Panc1 (cell line): ENCODE measurements around the gene MACO1. TPM values are rescaled to one million over a fixed set of nuclear protein-coding genes. Genes with fewer than 3 reads are reported as not detected.

ENCODE experiments used
- ATAC-seq: fragments of 200-7000 bp; cut with Tn5 transposase; 2 replicates; pipeline ENCODE4 v1.9.1; 2020; ENCODE audit warnings: mild to moderate bottlenecking, moderate library complexity
- BruUV-seq: library from RNA; stranded (reverse); fragments of 400-500 nt; replicated peaks from 2 replicates; lab custom pipeline; 2021; lab: Mats Ljungman, UMichigan
- CTCF ChIA-PET: fragments of 300-600 bp; sonication (Branson Sonifier 250); formaldehyde crosslinking; loops from one replicate; lab custom pipeline; 2022; ENCODE audit warnings: antibody characterized with exemption; lab: Charles Lee
- POLR2A ChIA-PET: fragments of 300-600 bp; sonication (Branson Sonifier 250); formaldehyde crosslinking; loops from one replicate; lab custom pipeline; 2022; ENCODE audit warnings: antibody characterized with exemption; lab: Charles Lee
- DNase-seq: peaks from one replicate; pipeline ENCODE4 v3.0.0-alpha.2; 2010; ENCODE audit warnings: low read depth, low spot score
- H3K27ac ChIP-seq: 2 replicates; pipeline ENCODE4 v1.5.1; 2011; ENCODE audit warnings: mild to moderate bottlenecking, low read length, inconsistent platforms
- H3K27me3 ChIP-seq: fragments of 200-500 bp; sonication (Bioruptor generic); 2 replicates; pipeline ENCODE4 v1.6.0; 2014; ENCODE audit warnings: low read length, inconsistent platforms; ENCODE audit not compliant: control insufficient read depth, insufficient read depth
- H3K36me3 ChIP-seq: fragments of 200-500 bp; sonication (Bioruptor generic); 2 replicates; pipeline ENCODE4 v1.5.1; 2014; ENCODE audit warnings: inconsistent platforms, mild to moderate bottlenecking, low read length, moderate library complexity; ENCODE audit not compliant: control insufficient read depth, insufficient read depth
- H3K4me1 ChIP-seq: 2 replicates; pipeline ENCODE4 v1.5.1; 2011; ENCODE audit warnings: inconsistent platforms, mild to moderate bottlenecking, low read length, moderate library complexity; ENCODE audit not compliant: control insufficient read depth, insufficient read depth
- H3K4me3 ChIP-seq, 2 experiments: 2 replicates each; pipeline ENCODE4 v1.5.1; 2011 to 2012; ENCODE audit warnings: low read depth in 2 of 2, low read length in 2 of 2, mild to moderate bottlenecking in 2 of 2, inconsistent platforms in 1 of 2, moderate library complexity in 1 of 2
- H3K9me3 ChIP-seq: fragments of 200-500 bp; sonication (Bioruptor generic); 2 replicates; pipeline ENCODE4 v1.5.1; 2014; ENCODE audit warnings: low read depth, mild to moderate bottlenecking, inconsistent platforms, low read length, moderate library complexity; ENCODE audit not compliant: control insufficient read depth, insufficient read depth
- POLR2AphosphoS5 ChIP-seq: IDR thresholded peaks from 2 replicates; pipeline ENCODE4 v1.6.1; 2012; ENCODE audit warnings: mild to moderate bottlenecking, low read depth, low read length, moderate library complexity
- REST ChIP-seq, 2 experiments: IDR thresholded peaks; 2 replicates each; pipeline ENCODE4 v1.6.1; 2011 to 2012; ENCODE audit warnings: low read depth in 2 of 2, control low read depth in 1 of 2, low read length in 1 of 2, mild to moderate bottlenecking in 1 of 2, moderate library complexity in 1 of 2; ENCODE audit not compliant: insufficient read depth in 1 of 2
- SIN3A ChIP-seq: IDR thresholded peaks from 2 replicates; pipeline ENCODE4 v1.6.1; 2012; ENCODE audit warnings: low read depth, mild to moderate bottlenecking, low read length, moderate library complexity, borderline replicate concordance; ENCODE audit not compliant: insufficient read depth
- TCF7L2 ChIP-seq: IDR thresholded peaks from 2 replicates; pipeline ENCODE4 v1.6.1; 2011; ENCODE audit warnings: mild to moderate bottlenecking, low read depth, low read length, inconsistent platforms
- in situ Hi-C: cut with HindIII; loops from 2 replicates; pipeline ENCODE4 v1.10.0; 2016; ENCODE audit warnings: low sequenced_read_pairs, low pct_unique_long_range_greater_than_20kb
- intact Hi-C: fragments of 100-400 bp; cut with micrococcal nuclease; formaldehyde crosslinking; loops from one replicate; pipeline ENCODE4 v1.10.0; 2022; ENCODE audit not compliant: unreplicated experiment
- total RNA-seq: library from RNA; stranded (reverse); gene quantifications from one replicate; pipeline ENCODE4 v1.2.1, GENCODE V29; 2021; ENCODE audit not compliant: unreplicated experiment
- TF ChIP-seq, protein P1 (sequence below): fragments of 450-650 bp; IDR thresholded peaks from 2 replicates; pipeline ENCODE4 v1.5.1; 2017; ENCODE audit warnings: mild to moderate bottlenecking

The MACO1 gene
- total RNA-seq, 1 experiment from 2014 or later, result 16.5 TPM

DNA sequence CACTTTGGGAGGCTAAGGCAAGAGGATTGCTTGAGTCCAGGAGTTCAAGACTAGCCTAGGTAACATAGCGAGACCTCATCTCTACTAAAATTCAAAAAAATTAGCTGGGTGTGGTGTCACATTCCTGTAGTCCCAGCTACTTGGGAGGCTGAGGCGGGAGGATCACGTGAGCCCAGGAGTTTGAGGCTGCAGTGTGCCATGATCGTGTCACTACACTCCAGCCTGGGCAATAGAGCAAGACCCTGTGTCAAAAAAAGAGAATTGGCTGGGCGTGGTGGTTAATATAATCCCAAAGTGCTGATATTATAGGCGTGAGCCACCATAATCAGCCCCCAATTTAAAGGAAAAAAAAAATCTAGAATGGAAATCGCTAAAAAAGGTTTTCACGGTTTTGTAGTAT lies 7.0 kb downstream of the MACO1 start:
- no peak overlapping the region for H3K27ac ChIP-seq
- no peak overlapping the region for H3K4me3 ChIP-seq
- no peaks in the 10 kb centered on the region for H3K36me3 ChIP-seq
- DNase-seq (no peak), ATAC-seq (no peak)
- intact Hi-C loops (no loop called here), in situ Hi-C loops (no loop called here)
- H3K4me1 ChIP-seq, result peaks cover 28% of the 10 kb centered on the region
- ChIA-PET POLR2A (interaction anchor here (0.6 kb wide), 1 partner anchor 117 kb away, joined by 19 read pairs; no protein-coding TSS in a partner anchor), CTCF (no interaction called here)
- H3K9me3 ChIP-seq, result no peaks in the 10 kb centered on the region
- BruUV-seq, result no TSS peak
- no peaks in the 10 kb centered on the region for H3K27me3 ChIP-seq
- TF ChIP-seq TCF7L2, result no peak
- TF ChIP-seq POLR2AphosphoS5, result no peak
- TF ChIP-seq, protein P1, sequence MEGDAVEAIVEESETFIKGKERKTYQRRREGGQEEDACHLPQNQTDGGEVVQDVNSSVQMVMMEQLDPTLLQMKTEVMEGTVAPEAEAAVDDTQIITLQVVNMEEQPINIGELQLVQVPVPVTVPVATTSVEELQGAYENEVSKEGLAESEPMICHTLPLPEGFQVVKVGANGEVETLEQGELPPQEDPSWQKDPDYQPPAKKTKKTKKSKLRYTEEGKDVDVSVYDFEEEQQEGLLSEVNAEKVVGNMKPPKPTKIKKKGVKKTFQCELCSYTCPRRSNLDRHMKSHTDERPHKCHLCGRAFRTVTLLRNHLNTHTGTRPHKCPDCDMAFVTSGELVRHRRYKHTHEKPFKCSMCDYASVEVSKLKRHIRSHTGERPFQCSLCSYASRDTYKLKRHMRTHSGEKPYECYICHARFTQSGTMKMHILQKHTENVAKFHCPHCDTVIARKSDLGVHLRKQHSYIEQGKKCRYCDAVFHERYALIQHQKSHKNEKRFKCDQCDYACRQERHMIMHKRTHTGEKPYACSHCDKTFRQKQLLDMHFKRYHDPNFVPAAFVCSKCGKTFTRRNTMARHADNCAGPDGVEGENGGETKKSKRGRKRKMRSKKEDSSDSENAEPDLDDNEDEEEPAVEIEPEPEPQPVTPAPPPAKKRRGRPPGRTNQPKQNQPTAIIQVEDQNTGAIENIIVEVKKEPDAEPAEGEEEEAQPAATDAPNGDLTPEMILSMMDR, result no peak
- TF ChIP-seq SIN3A, result no peak
- no peak for TF ChIP-seq REST (IDR thresholded peaks at IDR 0.05; ENCODE audit: insufficient read depth in 1 of 2, low read depth in 2 of 2, low read length in 1 of 2)

- ChIA-PET CTCF (no interaction called here), POLR2A (no interaction called here)
- H3K36me3 ChIP-seq, result no peaks in the 10 kb centered on the region
- in situ Hi-C loops (no loop called here), intact Hi-C loops (no loop called here)
- H3K9me3 ChIP-seq, result no peaks in the 10 kb centered on the region
- TF ChIP-seq POLR2AphosphoS5, result no peak
- no peak for TF ChIP-seq SIN3A
- TF ChIP-seq, protein P1, result no peak
- TF ChIP-seq REST (IDR thresholded peaks at IDR 0.05; ENCODE audit: insufficient read depth in 1 of 2, low read depth in 2 of 2, low read length in 1 of 2), result no peak
- TF ChIP-seq TCF7L2, result no peak
- H3K4me1 ChIP-seq, result peaks cover 16% of the 10 kb centered on the region
- H3K27ac ChIP-seq, result no peak overlapping the region
- ATAC-seq (no peak), DNase-seq (no peak)
- no TSS peak for BruUV-seq
- no peaks in the 10 kb centered on the region for H3K27me3 ChIP-seq
- H3K4me3 ChIP-seq, result no peak overlapping the region
These were observed 8.6 kb downstream of the MACO1 start for GRCh38 chr1:25439287-25439686.
